HG03066 (cell line): ENCODE results near the gene NFS1.
"Not testable (repeated sequence)": the region's sequence is repeated elsewhere in the genome, so short reads cannot be mapped to it uniquely, and the experiment has no call there.

Experiments used
- ATAC-seq: cut with Tn5 transposase; IDR thresholded peaks from one replicate; pipeline ENCODE4 v1.9.1; 2021; ENCODE audit warnings: low read depth; ENCODE audit not compliant: unreplicated experiment

Gene NFS1

GRCh38 chr20:35729836-35730582, 30.9 kb upstream of the NFS1 start:
- no peak for ATAC-seq

GRCh38 chr20:35729283-35729807, 30.2 kb upstream of the NFS1 start:
- no peak for ATAC-seq

- ATAC-seq, result no peak
These were observed 27.9 kb upstream of the NFS1 start for GRCh38 chr20:35726842-35727711.

GRCh38 chr20:35724321-35725230, 25.4 kb upstream of the NFS1 start:
- ATAC-seq, result no peak

GRCh38 chr20:35723652-35724320, 24.6 kb upstream of the NFS1 start:
- ATAC-seq, result not testable (repeated sequence)

GRCh38 chr20:35723275-35723639, 24.1 kb upstream of the NFS1 start:
- ATAC-seq, result not testable (repeated sequence)

GRCh38 chr20:35721621-35722020, 22.5 kb upstream of the NFS1 start:
- no peak for ATAC-seq

GRCh38 chr20:35721219-35721618, 22.1 kb upstream of the NFS1 start:
- ATAC-seq, result no peak

- ATAC-seq, result no peak
These were observed 21.3 kb upstream of the NFS1 start for GRCh38 chr20:35720165-35721123.

GRCh38 chr20:35719717-35720116, 20.6 kb upstream of the NFS1 start:
- ATAC-seq, result no peak

- no peak for ATAC-seq
These were observed 20.0 kb upstream of the NFS1 start for GRCh38 chr20:35718972-35719635.

GRCh38 chr20:35718321-35718720, 19.2 kb upstream of the NFS1 start:
- not testable (repeated sequence) for ATAC-seq

- ATAC-seq, result no peak
These were observed 17.2 kb upstream of the NFS1 start for GRCh38 chr20:35716330-35716729.

- ATAC-seq, result no peak
These were observed 16.5 kb upstream of the NFS1 start for GRCh38 chr20:35715652-35716051.

GRCh38 chr20:35714127-35714526, 15.0 kb upstream of the NFS1 start:
- no peak for ATAC-seq

GRCh38 chr20:35713120-35713519, 14.0 kb upstream of the NFS1 start:
- ATAC-seq, result not testable (repeated sequence)

GRCh38 chr20:35711588-35712209, 12.5 kb upstream of the NFS1 start:
- ATAC-seq, result no peak
